SK-N-SH (cell line): ENCODE results near the gene LKAAEAR1. TPM values are rescaled to one million over a fixed set of nuclear protein-coding genes. Genes with fewer than 3 reads are reported as not detected.

Source experiments
- CTCF ChIA-PET: fragments of 300-600, 350-600 bp; formaldehyde crosslinking; extraction: SDS; loops from one replicate; lab custom pipeline; 2021; lab: Yijun Ruan, JAX
- POLR2A ChIA-PET: fragments of 350-600 bp; sonication (Branson Sonifier 250); formaldehyde crosslinking; extraction: SDS; loops from one replicate; lab custom pipeline; 2020; ENCODE audit warnings: antibody characterized with exemption, inconsistent platforms; lab: Yijun Ruan, JAX
- DNase-seq: peaks from one replicate; pipeline ENCODE4 v3.0.0; 2012
- H2AFZ ChIP-seq: fragments of 200-600 bp; sonication (generic); 2 replicates; pipeline ENCODE4 v1.8.1; 2016; ENCODE audit warnings: antibody characterized with exemption, mild to moderate bottlenecking, low read depth
- H3F3A ChIP-seq: fragments of 200-600 bp; sonication (generic); replicated peaks from 2 replicates; pipeline ENCODE3; 2016; ENCODE audit warnings: antibody characterized with exemption, mild to moderate bottlenecking; ENCODE audit not compliant: insufficient read depth
- H3K27ac ChIP-seq, 2 experiments: fragments of 200-500 bp in 1 of 2; fragments of 200-600 bp in 1 of 2; sonication (Bioruptor generic) in 1 of 2; sonication (generic), shearing (Covaris generic) in 1 of 2; 2 replicates each; pipeline versions ENCODE4 v1.5.1 to v1.6.1; 2014 to 2016; ENCODE audit warnings: low read depth in 2 of 2, inconsistent platforms in 1 of 2, low read length in 1 of 2, mild to moderate bottlenecking in 1 of 2, mixed read lengths in 1 of 2
- H3K27me3 ChIP-seq: fragments of 200-600 bp; sonication (generic), shearing (Covaris generic); 2 replicates; pipeline ENCODE4 v1.6.1; 2016; ENCODE audit warnings: mixed run types; ENCODE audit not compliant: insufficient read depth
- H3K36me3 ChIP-seq, 2 experiments: fragments of 200-500 bp in 1 of 2; fragments of 200-600 bp in 1 of 2; sonication (Bioruptor generic) in 1 of 2; sonication (generic) in 1 of 2; replicated peaks in 1 of 2; 2 replicates each; pipeline versions ENCODE3 to v1.5.1; 2014 to 2016; ENCODE audit warnings: low read length in 1 of 2, mild to moderate bottlenecking in 1 of 2; ENCODE audit not compliant: insufficient read depth in 2 of 2, control insufficient read depth in 1 of 2
- H3K4me1 ChIP-seq, 2 experiments: fragments of 200-500 bp in 1 of 2; fragments of 200-600 bp in 1 of 2; sonication (Bioruptor generic) in 1 of 2; sonication (generic), shearing (Covaris generic) in 1 of 2; 2 replicates each; pipeline versions ENCODE4 v1.5.1 to v1.6.1; 2014 to 2016; ENCODE audit warnings: low read depth in 1 of 2, low read length in 1 of 2, mixed run types in 1 of 2; ENCODE audit not compliant: insufficient read depth in 2 of 2, control insufficient read depth in 1 of 2
- H3K4me2 ChIP-seq: fragments of 200-600 bp; sonication (generic), shearing (Covaris generic); 2 replicates; pipeline ENCODE4 v1.6.1; 2017; ENCODE audit warnings: mixed run types
- H3K4me3 ChIP-seq, 2 experiments: fragments of 200-500 bp in 1 of 2; fragments of 200-600 bp in 1 of 2; sonication (Bioruptor generic) in 1 of 2; sonication (generic), shearing (Covaris generic) in 1 of 2; 2 replicates each; pipeline versions ENCODE4 v1.5.1 to v1.8.1; 2014 to 2016; ENCODE audit warnings: low read depth in 2 of 2, inconsistent platforms in 1 of 2, low read length in 1 of 2, mild to moderate bottlenecking in 1 of 2, mixed read lengths in 1 of 2, moderate library complexity in 1 of 2
- H3K79me2 ChIP-seq: fragments of 200-600 bp; sonication (generic); 2 replicates; pipeline ENCODE4 v1.8.1; 2017; ENCODE audit warnings: mild to moderate bottlenecking; ENCODE audit not compliant: insufficient read depth
- H3K9ac ChIP-seq: fragments of 200-600 bp; sonication (generic); 2 replicates; pipeline ENCODE4 v1.6.1; 2017; ENCODE audit warnings: mixed run types
- H3K9me2 ChIP-seq: fragments of 200-600 bp; sonication (generic); 2 replicates; pipeline ENCODE4 v1.6.1; 2017; ENCODE audit warnings: mixed run types
- H3K9me3 ChIP-seq: fragments of 200-600 bp; sonication (generic); 2 replicates; pipeline ENCODE4 v1.6.1; 2017; ENCODE audit warnings: mixed run types, mild to moderate bottlenecking, moderate library complexity
- H4K20me1 ChIP-seq: fragments of 200-600 bp; sonication (generic); 2 replicates; pipeline ENCODE4 v1.6.1; 2017; ENCODE audit warnings: mild to moderate bottlenecking, mixed run types; ENCODE audit not compliant: insufficient read depth
- CHD2 ChIP-seq: fragments of 150-350 bp; IDR thresholded peaks from 2 replicates; pipeline ENCODE4 v1.6.1; 2018; ENCODE audit warnings: low read length; ENCODE audit not compliant: partially characterized antibody
- ELF1 ChIP-seq: IDR thresholded peaks from 2 replicates; pipeline ENCODE4 v1.4.0; 2012
- EZH2phosphoT487 ChIP-seq: fragments of 200-600 bp; sonication (generic); IDR thresholded peaks from 2 replicates; pipeline ENCODE4 v1.6.1; 2017; ENCODE audit warnings: low read depth, mixed run types, mild to moderate bottlenecking, antibody characterized with exemption, moderate library complexity, borderline replicate concordance
- FOSL2 ChIP-seq: IDR thresholded peaks from 2 replicates; pipeline ENCODE4 v1.4.0; 2012; ENCODE audit warnings: low read depth, mild to moderate bottlenecking, moderate library complexity, borderline replicate concordance
- FOXJ3 ChIP-seq: sonication (generic); formaldehyde crosslinking; IDR thresholded peaks from 2 replicates; pipeline ENCODE4 v1.5.1; 2020; ENCODE audit warnings: mild to moderate bottlenecking, missing genetic modification reagents
- GATA2 ChIP-seq: sonication (generic); formaldehyde crosslinking; IDR thresholded peaks from 2 replicates; pipeline ENCODE4 v1.5.0; 2020; ENCODE audit warnings: mild to moderate bottlenecking, missing genetic modification reagents
- IRF3 ChIP-seq: fragments of 150-350 bp; IDR thresholded peaks from 2 replicates; pipeline ENCODE4 v1.6.1; 2016; ENCODE audit warnings: mild to moderate bottlenecking, low read depth, low read length
- JUND ChIP-seq: IDR thresholded peaks from 2 replicates; pipeline ENCODE4 v1.4.0; 2012
- MEF2A ChIP-seq: IDR thresholded peaks from 2 replicates; pipeline ENCODE4 v1.4.0; 2012; ENCODE audit warnings: low read depth, borderline replicate concordance
- MXI1 ChIP-seq: IDR thresholded peaks from 2 replicates; pipeline ENCODE4 v1.6.1; 2012; ENCODE audit warnings: mild to moderate bottlenecking, low read depth, low read length, improper control_type of control experiment
- NFIC ChIP-seq: IDR thresholded peaks from 2 replicates; pipeline ENCODE4 v1.4.0; 2012; ENCODE audit warnings: borderline replicate concordance
- NRF1 ChIP-seq: IDR thresholded peaks from 2 replicates; pipeline ENCODE4 v1.6.1; 2012; ENCODE audit warnings: low read depth, mild to moderate bottlenecking, low read length
- POLR2AphosphoS5 ChIP-seq: IDR thresholded peaks from 2 replicates; pipeline ENCODE4 v1.6.1; 2012; ENCODE audit warnings: low read depth, low read length
- RCOR1 ChIP-seq: fragments of 150-350 bp; IDR thresholded peaks from 2 replicates; pipeline ENCODE4 v1.6.1; 2017; ENCODE audit warnings: antibody characterized with exemption, low read length
- REST ChIP-seq: IDR thresholded peaks from 2 replicates; pipeline ENCODE4 v1.6.1; 2012; ENCODE audit warnings: mild to moderate bottlenecking, low read depth, low read length, moderate library complexity
- RFX5 ChIP-seq: IDR thresholded peaks from 2 replicates; pipeline ENCODE4 v1.6.1; 2012; ENCODE audit warnings: mild to moderate bottlenecking, improper control_type of control experiment, low read length
- SIN3A ChIP-seq: IDR thresholded peaks from 2 replicates; pipeline ENCODE4 v1.6.1; 2012; ENCODE audit warnings: low read depth, mild to moderate bottlenecking, low read length, moderate library complexity, borderline replicate concordance
- SMC3 ChIP-seq: IDR thresholded peaks from 2 replicates; pipeline ENCODE4 v1.6.1; 2012; ENCODE audit warnings: low read depth, low read length, improper control_type of control experiment
- YY1 ChIP-seq: IDR thresholded peaks from 2 replicates; pipeline ENCODE4 v1.4.0; 2012; ENCODE audit warnings: low read depth, mild to moderate bottlenecking
- WGBS: methylation state at CpG from one replicate; pipeline ENCODE4 v1.1.6; 2017; ENCODE audit warnings: low lambda C conversion rate; 5-methylcytosine and 5-hydroxymethylcytosine counted together
- polyA plus RNA-seq, 3 experiments: library from polyadenylated mRNA; depleted of rRNA; stranded (reverse); fragments of >200 nt; gene quantifications; 2 replicates each; pipeline ENCODE4 v1.2.3, GENCODE V29; 2012
- TF ChIP-seq, protein P1 (sequence below): fragments of 150-350 bp; IDR thresholded peaks from 2 replicates; pipeline ENCODE4 v1.6.1; 2017; ENCODE audit warnings: antibody characterized with exemption, low read length, low read depth, borderline replicate concordance
- TF ChIP-seq, protein P2 (sequence below): fragments of 200-600 bp; sonication (generic); IDR thresholded peaks from 2 replicates; pipeline ENCODE4 v1.6.1; 2017; ENCODE audit warnings: antibody characterized with exemption, mild to moderate bottlenecking, moderate library complexity
- TF ChIP-seq, protein P3 (sequence below): IDR thresholded peaks from 2 replicates; pipeline ENCODE4 v1.4.0; 2012; ENCODE audit warnings: low read depth, borderline replicate concordance

LKAAEAR1 gene
- polyA plus RNA-seq, 1 of the 3 experiments (the other 2 are of a cell fraction), result 0.71 TPM

- TF ChIP-seq SMC3 (no peak), FOSL2 (no peak), NRF1 (no peak), CHD2 (no peak), RFX5 (no peak), GATA2 (CRISPR knock-in tag) (no peak), ELF1 (no peak), EZH2phosphoT487 (no peak)
- TF ChIP-seq, protein P1, sequence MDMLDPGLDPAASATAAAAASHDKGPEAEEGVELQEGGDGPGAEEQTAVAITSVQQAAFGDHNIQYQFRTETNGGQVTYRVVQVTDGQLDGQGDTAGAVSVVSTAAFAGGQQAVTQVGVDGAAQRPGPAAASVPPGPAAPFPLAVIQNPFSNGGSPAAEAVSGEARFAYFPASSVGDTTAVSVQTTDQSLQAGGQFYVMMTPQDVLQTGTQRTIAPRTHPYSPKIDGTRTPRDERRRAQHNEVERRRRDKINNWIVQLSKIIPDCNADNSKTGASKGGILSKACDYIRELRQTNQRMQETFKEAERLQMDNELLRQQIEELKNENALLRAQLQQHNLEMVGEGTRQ, result no peak
Observed at GRCh38 chr20:64116541-64117431, 32.6 kb upstream of the LKAAEAR1 start (continued).

GRCh38 chr20:64116016-64116415 is 31.8 kb upstream of the LKAAEAR1 start:
- no peaks in the 10 kb centered on the region for H3F3A ChIP-seq
- H3K4me1 ChIP-seq, result peaks cover 0 to 14% of the 10 kb centered on the region in 2 experiments; a peak in 1 of 4 replicates
- H3K9me2 ChIP-seq, result no peaks in the 10 kb centered on the region
- no peak overlapping the region for H3K9ac ChIP-seq
- H4K20me1 ChIP-seq, result no peaks in the 10 kb centered on the region
- no peak for DNase-seq
- ChIA-PET CTCF (interaction anchor here (0.7 to 15.6 kb wide), 8 partner anchors 9 to 78 kb away, joined by 3 to 252 read pairs (median 4); partner anchors contain the start of genes LKAAEAR1, OPRL1 and RGS19), POLR2A (no interaction called here)
- H3K79me2 ChIP-seq, result no peaks in the 10 kb centered on the region
- H3K36me3 ChIP-seq, result no peaks in the 10 kb centered on the region
- no peak overlapping the region for H2AFZ ChIP-seq
- H3K4me2 ChIP-seq, result no peak overlapping the region
- TF ChIP-seq YY1 (no peak), POLR2AphosphoS5 (no peak), RCOR1 (no peak), SIN3A (no peak), MXI1 (no peak), IRF3 (no peak), EZH2phosphoT487 (no peak), FOXJ3 (CRISPR knock-in tag) (no peak), REST (no peak), MEF2A (no peak), NFIC (no peak), JUND (no peak)
- TF ChIP-seq, protein P2, sequence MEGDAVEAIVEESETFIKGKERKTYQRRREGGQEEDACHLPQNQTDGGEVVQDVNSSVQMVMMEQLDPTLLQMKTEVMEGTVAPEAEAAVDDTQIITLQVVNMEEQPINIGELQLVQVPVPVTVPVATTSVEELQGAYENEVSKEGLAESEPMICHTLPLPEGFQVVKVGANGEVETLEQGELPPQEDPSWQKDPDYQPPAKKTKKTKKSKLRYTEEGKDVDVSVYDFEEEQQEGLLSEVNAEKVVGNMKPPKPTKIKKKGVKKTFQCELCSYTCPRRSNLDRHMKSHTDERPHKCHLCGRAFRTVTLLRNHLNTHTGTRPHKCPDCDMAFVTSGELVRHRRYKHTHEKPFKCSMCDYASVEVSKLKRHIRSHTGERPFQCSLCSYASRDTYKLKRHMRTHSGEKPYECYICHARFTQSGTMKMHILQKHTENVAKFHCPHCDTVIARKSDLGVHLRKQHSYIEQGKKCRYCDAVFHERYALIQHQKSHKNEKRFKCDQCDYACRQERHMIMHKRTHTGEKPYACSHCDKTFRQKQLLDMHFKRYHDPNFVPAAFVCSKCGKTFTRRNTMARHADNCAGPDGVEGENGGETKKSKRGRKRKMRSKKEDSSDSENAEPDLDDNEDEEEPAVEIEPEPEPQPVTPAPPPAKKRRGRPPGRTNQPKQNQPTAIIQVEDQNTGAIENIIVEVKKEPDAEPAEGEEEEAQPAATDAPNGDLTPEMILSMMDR, result no peak
- TF ChIP-seq, protein P3, sequence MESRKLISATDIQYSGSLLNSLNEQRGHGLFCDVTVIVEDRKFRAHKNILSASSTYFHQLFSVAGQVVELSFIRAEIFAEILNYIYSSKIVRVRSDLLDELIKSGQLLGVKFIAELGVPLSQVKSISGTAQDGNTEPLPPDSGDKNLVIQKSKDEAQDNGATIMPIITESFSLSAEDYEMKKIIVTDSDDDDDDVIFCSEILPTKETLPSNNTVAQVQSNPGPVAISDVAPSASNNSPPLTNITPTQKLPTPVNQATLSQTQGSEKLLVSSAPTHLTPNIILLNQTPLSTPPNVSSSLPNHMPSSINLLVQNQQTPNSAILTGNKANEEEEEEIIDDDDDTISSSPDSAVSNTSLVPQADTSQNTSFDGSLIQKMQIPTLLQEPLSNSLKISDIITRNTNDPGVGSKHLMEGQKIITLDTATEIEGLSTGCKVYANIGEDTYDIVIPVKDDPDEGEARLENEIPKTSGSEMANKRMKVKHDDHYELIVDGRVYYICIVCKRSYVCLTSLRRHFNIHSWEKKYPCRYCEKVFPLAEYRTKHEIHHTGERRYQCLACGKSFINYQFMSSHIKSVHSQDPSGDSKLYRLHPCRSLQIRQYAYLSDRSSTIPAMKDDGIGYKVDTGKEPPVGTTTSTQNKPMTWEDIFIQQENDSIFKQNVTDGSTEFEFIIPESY, result no peak
- no peak overlapping the region for H3K4me3 ChIP-seq
- WGBS, result 77% methylated on average over 12 of the region's 21 CpGs
- H3K27me3 ChIP-seq, result peaks cover 3% of the 10 kb centered on the region; the same call in 1 of the 2 replicates
- H3K9me3 ChIP-seq, result no peaks in the 10 kb centered on the region
- H3K27ac ChIP-seq, result no peak overlapping the region
